ENCODE data around the gene IMPA2. TPM values are rescaled to one million over a fixed set of nuclear protein-coding genes. Genes with fewer than 3 reads are reported as not detected.

IMPA2 gene
- total and polyA plus RNA-seq, 2 donors (not counting 1 experiment from before 2014, with no cell fraction given) = 3.8 to 23.0 TPM

GRCh38 chr18:12011199-12011956 is 30.1 kb downstream of the IMPA2 start:
- Histone ChIP-seq H3K4me1 (ENCODE audit: control insufficient read depth, extremely low read depth, insufficient read depth, low read length) (no peaks in the 10 kb centered on the region), H2AFZ (ENCODE audit: low read length) (no peak overlapping the region), H3K27ac (ENCODE audit: insufficient read depth, low read length) (no peak overlapping the region), H4K20me1 (ENCODE audit: control insufficient read depth, extremely low read depth, insufficient read depth, low read length) (no peaks in the 10 kb centered on the region), H3K27me3 (ENCODE audit: control insufficient read depth, insufficient read depth, low read length) (no peaks in the 10 kb centered on the region), H3K4me2 (ENCODE audit: extremely low read depth, insufficient read depth, low read length) (no peak overlapping the region), H3K9ac (ENCODE audit: insufficient read depth, low read length) (no peak overlapping the region), H3K36me3 (ENCODE audit: control insufficient read depth, insufficient read depth, low read length) (no peaks in the 10 kb centered on the region), H3K4me3 (replicated peaks in 1 of 4; ENCODE audit: control extremely low read depth in 1 of 4, insufficient read depth in 1 of 4, low read depth in 3 of 4, low read length in 4 of 4) (no peak overlapping the region), H3K79me2 (ENCODE audit: control insufficient read depth, insufficient read depth, low read length) (no peaks in the 10 kb centered on the region), H3K9me3 (ENCODE audit: control insufficient read depth, insufficient read depth, low read depth, low read length) (no peaks in the 10 kb centered on the region)
- DNase-seq (ENCODE audit: low read depth in 2 of 2) = no peak
- TF ChIP-seq EZH2 (IDR thresholded peaks at IDR 0.05; ENCODE audit: low read length, missing control alignments) (no peak), CTCF (conservative IDR thresholded peaks at IDR 0.05 in 1 of 2, IDR thresholded peaks at IDR 0.05 in 1 of 2; ENCODE audit: low read depth in 1 of 2, low read length in 2 of 2) (no peak)

GRCh38 chr18:12011957-12012549 is 30.7 kb downstream of the IMPA2 start:
- Histone ChIP-seq H3K9me3 (ENCODE audit: control insufficient read depth, insufficient read depth, low read depth, low read length) (no peaks in the 10 kb centered on the region), H3K4me2 (ENCODE audit: extremely low read depth, insufficient read depth, low read length) (no peak overlapping the region), H4K20me1 (ENCODE audit: control insufficient read depth, extremely low read depth, insufficient read depth, low read length) (no peaks in the 10 kb centered on the region), H3K4me1 (ENCODE audit: control insufficient read depth, extremely low read depth, insufficient read depth, low read length) (no peaks in the 10 kb centered on the region), H3K9ac (ENCODE audit: insufficient read depth, low read length) (no peak overlapping the region), H3K36me3 (ENCODE audit: control insufficient read depth, insufficient read depth, low read length) (no peaks in the 10 kb centered on the region), H3K27ac (ENCODE audit: insufficient read depth, low read length) (no peak overlapping the region), H3K4me3 (replicated peaks in 1 of 4; ENCODE audit: control extremely low read depth in 1 of 4, insufficient read depth in 1 of 4, low read depth in 3 of 4, low read length in 4 of 4) (no peak overlapping the region), H3K79me2 (ENCODE audit: control insufficient read depth, insufficient read depth, low read length) (no peaks in the 10 kb centered on the region), H3K27me3 (ENCODE audit: control insufficient read depth, insufficient read depth, low read length) (no peaks in the 10 kb centered on the region), H2AFZ (ENCODE audit: low read length) (no peak overlapping the region)
- TF ChIP-seq CTCF (conservative IDR thresholded peaks at IDR 0.05 in 1 of 2, IDR thresholded peaks at IDR 0.05 in 1 of 2; ENCODE audit: low read depth in 1 of 2, low read length in 2 of 2) (no peak), EZH2 (IDR thresholded peaks at IDR 0.05; ENCODE audit: low read length, missing control alignments) (no peak)
- DNase-seq (ENCODE audit: low read depth in 2 of 2) = peak; percentile 26 to 79

- Histone ChIP-seq H3K27me3 (ENCODE audit: control insufficient read depth, insufficient read depth, low read length) (no peaks in the 10 kb centered on the region), H3K4me3 (replicated peaks in 1 of 4; ENCODE audit: control extremely low read depth in 1 of 4, insufficient read depth in 1 of 4, low read depth in 3 of 4, low read length in 4 of 4) (no peak overlapping the region), H3K4me2 (ENCODE audit: extremely low read depth, insufficient read depth, low read length) (no peak overlapping the region), H3K36me3 (ENCODE audit: control insufficient read depth, insufficient read depth, low read length) (no peaks in the 10 kb centered on the region), H3K9me3 (ENCODE audit: control insufficient read depth, insufficient read depth, low read depth, low read length) (no peaks in the 10 kb centered on the region), H4K20me1 (ENCODE audit: control insufficient read depth, extremely low read depth, insufficient read depth, low read length) (no peaks in the 10 kb centered on the region), H3K27ac (ENCODE audit: insufficient read depth, low read length) (no peak overlapping the region), H3K9ac (ENCODE audit: insufficient read depth, low read length) (no peak overlapping the region), H3K4me1 (ENCODE audit: control insufficient read depth, extremely low read depth, insufficient read depth, low read length) (no peaks in the 10 kb centered on the region), H3K79me2 (ENCODE audit: control insufficient read depth, insufficient read depth, low read length) (no peaks in the 10 kb centered on the region), H2AFZ (ENCODE audit: low read length) (no peak overlapping the region)
- TF ChIP-seq CTCF (conservative IDR thresholded peaks at IDR 0.05 in 1 of 2, IDR thresholded peaks at IDR 0.05 in 1 of 2; ENCODE audit: low read depth in 1 of 2, low read length in 2 of 2) (no peak), EZH2 (IDR thresholded peaks at IDR 0.05; ENCODE audit: low read length, missing control alignments) (no peak)
- no peak for DNase-seq (ENCODE audit: low read depth in 2 of 2)
Observed at GRCh38 chr18:12012697-12013096, 31.4 kb downstream of the IMPA2 start.

All from fibroblast of lung (primary cell).